Muscle of back (tissue), 11 donors: ENCODE results near the gene MAST3. TPM values are rescaled to one million over a fixed set of nuclear protein-coding genes. Genes with fewer than 3 reads are reported as not detected.

Experiments
- DNase-seq, 3 donors: peaks; one replicate each; pipeline versions ENCODE4 v3.0.0 to v3.0.0-alpha.2; 2013
- polyA plus RNA-seq, 10 donors: library from polyadenylated mRNA; unstranded; fragments of 120-200 nt; gene quantifications; one replicate each; pipeline ENCODE4 v1.2.1, GENCODE V29; 2013; ENCODE audit not compliant: insufficient read length in 10 of 10

Gene MAST3
- polyA plus RNA-seq, 10 donors, result 5.7 to 13.6 (median 8.8) TPM

GRCh38 chr19:18135712-18136584, 38.4 kb downstream of the MAST3 start:
- DNase-seq, result no peak

DNA sequence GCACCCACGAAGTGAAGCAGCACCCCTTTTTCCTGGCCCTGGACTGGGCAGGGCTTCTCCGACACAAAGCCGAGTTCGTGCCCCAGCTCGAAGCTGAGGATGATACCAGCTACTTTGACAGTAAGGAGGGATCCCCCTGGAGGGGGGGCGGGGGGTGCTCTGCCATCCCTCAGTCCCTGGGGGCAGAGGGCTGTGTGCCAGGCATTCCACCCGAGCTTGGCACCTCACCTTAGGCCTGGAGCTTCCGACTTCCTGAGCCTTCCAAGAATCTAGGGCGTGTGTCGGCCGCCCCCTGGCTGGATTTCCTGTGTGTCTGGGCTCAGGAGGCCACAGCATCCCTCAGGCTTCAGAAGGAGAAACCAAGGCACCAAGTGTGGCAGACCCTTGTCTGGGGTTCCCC, 39.7 kb downstream of the MAST3 start:
- DNase-seq, result no peak

DNA sequence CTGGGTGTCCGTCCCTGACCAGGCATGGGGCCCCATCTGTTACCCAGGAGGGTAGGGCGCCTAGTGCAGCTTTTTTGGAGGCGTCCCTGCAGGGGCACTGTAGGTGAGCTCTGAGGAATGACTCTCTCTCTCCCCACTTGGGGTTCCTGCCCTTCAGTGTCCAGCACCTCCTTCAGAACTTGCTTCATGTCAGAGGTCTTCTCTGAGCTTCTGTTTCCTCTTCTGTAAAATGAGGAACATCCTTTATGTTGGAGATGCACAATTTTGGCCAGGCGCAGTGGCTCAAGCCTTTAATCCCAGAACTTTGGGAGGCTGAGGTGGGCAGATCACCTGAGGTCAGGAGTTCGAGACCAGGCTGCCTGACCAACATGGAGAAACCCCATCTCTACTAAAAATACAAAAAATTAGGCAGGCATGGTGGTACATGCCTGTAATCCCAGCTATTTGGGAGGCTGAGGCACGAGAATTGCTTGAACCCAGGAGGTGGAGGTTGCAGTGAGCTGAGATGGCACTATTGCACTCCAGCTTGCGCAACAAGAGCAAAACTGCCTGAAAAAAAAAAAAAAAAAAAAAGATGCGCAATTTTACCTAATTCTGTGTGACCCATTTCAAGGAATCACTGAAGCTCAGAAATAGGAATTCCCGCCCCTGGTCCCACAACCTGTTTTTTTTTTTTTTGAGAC, 40.2 kb downstream of the MAST3 start:
- no peak for DNase-seq

GRCh38 chr19:18140473-18140872, 42.9 kb downstream of the MAST3 start:
- DNase-seq, result no peak

DNA sequence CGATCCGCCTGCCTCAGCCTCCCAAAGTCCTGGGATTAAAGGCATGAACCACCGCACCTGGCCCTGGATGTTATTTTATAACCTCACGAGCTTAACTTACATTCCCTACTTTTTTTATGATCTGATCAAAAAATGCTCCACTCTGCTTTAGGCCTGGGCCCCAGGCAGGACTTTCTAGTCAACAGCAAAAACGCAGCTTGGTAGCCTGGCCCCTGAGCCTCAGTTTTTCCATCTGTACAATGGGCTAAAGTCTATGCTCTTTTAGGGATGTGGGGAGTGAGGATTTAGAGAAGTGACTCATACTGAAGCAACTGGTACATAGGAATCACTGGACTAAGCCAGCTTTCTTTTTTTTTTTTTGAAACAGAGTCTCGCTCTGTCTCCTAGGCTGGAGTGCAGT, 43.5 kb downstream of the MAST3 start:
- DNase-seq, result no peak

DNA sequence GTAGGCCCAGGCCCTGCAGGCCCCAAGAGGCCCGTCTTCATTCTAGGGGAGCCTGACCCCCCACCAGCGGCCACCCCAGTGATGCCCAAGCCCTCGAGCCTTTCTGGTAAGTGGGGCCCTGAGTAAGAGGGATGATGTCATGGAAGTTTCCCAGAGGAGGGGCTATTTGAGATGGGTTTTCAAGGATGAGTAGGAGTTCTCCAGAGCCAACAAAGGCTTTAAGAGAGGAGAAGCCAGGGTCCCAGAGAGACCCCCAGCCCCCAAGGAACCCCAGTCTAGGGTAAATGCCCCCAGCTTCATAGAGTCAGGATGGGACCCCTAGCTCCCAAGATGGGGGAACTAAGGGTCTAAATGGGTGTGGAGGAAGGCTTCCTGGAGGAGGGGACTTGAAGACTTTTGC, 46.3 kb downstream of the MAST3 start:
- no peak for DNase-seq

DNA sequence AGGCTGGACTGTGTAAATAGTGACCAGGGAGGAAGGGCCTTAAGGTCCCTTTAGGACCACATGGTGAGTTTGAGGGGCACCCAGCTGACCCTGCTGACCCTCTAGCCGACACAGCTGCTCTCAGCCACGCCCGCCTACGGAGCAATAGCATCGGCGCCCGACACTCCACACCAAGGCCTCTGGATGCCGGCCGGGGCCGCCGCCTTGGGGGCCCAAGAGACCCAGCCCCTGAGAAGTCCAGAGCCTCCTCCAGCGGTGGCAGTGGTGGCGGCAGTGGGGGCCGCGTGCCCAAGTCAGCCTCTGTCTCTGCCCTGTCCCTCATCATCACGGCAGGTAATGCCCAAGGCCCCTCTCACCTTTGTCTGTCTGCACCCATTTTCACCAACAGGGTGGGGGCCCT, 46.8 kb downstream of the MAST3 start:
- no peak for DNase-seq

DNA sequence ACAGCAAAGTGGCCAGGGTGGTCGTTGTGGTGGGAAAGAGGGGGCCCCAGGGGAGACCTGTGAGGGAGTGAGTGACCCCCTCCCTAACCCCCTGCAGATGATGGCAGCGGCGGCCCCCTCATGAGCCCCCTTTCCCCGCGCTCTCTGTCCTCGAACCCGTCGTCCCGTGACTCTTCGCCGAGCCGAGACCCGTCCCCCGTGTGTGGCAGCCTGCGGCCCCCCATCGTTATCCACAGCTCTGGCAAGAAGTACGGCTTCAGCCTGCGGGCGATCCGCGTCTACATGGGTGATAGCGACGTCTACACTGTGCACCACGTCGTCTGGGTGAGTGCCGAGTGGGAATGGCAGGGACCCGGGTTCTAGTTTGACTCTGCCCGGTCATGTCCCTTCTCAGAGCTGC, 47.3 kb downstream of the MAST3 start:
- DNase-seq, result no peak

GRCh38 chr19:18145391-18145999, 47.9 kb downstream of the MAST3 start:
- no peak for DNase-seq

GRCh38 chr19:18147396-18147795, 49.8 kb downstream of the MAST3 start:
- DNase-seq, result no peak

DNA sequence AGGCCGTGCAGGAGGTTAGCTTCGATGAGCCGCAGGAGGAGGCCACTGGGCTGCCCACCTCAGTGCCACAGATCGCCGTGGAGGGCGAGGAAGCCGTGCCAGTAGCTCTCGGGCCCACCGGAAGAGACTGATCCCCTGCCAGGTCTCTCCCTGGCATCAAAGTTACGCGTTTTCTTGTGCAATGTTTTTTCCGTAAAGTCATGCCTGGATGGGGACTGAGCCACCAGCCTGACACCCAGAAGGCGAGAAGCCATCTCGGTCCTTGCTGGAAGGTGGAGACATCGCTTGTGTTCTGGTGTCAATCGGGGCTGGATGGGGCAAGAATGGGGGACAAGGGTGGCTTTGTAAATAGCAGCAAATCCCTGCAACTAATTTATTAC, 52.0 kb downstream of the MAST3 start:
- no peak for DNase-seq

GRCh38 chr19:18150776-18151624, 53.4 kb downstream of the MAST3 start:
- no peak for DNase-seq

GRCh38 chr19:18152442-18152816, 54.9 kb downstream of the MAST3 start:
- DNase-seq, result peak; percentile 97 to 99 (median 97)

DNA sequence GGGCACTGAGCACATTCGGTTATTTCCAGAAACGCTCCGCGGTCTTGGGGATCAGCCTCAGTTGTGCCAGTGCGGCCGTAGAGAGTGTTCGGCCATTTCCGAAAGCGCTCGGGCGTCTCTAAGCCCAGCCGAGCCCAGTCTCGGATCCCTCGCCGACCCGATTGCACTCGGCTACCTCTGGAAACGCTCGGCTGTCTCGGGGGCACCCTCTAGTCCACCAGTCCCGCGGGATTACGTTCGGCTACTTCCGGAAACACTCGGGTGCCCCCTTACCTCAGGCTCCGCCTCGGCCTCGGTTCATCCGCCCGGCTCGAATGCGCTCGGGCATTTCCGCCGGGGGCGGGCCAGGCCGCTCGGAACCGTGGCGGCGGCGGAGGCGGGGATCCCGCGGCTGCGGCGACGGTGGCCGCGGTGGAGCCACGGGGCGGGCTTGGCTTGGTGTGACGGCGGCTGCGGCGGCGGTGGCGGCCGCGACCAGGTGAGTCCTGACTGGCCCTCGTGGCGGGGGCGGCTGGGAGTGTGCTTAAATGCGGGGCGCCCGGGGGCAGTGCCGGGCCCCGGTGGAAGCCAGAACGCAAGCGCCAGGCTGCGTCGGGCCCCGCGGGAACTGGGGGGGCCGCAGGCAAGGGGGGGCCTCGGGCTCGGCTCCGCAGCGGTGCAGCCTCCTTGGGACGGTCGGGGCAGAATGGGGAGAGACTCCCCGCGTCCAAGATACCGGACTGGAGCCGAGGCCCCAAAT, 55.4 kb downstream of the MAST3 start, which contains the start of gene PIK3R2:
PIK3R2 (plus strand) TSS at position 347 of the 739 bp plus-strand sequence. CDS start 2,717 bp downstream, outside the sequence.
- peak; percentile 99 for DNase-seq

DNA sequence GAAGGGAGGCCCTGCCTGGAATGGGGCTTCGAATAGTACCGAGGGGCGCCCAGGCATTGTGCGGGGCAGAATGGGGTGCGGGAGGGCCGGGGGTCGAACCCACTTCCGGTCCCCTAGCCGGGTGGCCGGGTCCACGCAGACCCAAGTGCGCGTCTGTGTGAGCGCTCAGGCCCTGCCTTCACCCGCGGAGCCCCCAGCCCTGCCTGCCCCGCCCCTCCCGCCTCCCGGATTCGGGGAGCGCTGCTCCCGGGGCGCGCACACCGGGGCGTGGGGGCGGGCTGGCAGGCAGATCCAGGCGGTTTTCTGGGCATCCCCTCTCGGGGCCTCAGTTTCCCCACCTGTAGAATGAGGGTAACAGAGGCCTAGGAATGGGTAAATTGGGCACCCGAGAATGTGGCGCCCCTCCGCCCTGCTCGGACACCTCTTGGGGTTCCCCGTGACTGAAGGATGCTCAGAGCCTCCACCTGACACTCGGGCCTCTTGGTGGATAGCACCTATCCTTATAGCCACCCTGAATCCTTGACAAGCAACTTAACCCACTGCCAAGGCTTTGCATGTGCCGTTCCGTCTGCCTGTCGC, 56.1 kb downstream of the MAST3 start:
- DNase-seq, result no peak

GRCh38 chr19:18155095-18156087, 57.8 kb downstream of the MAST3 start:
- no peak for DNase-seq

DNA sequence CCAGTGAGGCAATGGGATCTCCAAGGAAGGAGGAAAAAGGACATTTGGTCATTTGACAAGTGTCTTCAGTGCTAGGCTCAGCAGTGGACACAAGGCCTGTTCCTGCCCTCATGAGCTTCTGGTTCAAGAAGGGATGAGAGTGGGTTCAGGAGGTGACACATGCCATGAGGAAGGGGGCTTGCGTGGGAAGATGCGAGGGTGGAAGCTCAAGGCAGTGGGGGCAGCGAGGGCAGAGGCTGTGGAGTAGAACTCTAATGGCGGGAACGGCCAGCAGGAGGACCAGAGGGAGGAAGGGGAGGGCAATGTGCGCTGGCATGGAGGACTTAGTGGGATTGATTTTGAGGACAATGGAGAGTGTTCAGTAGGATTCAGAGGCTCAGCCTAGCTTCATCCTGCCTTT, 58.7 kb downstream of the MAST3 start:
- DNase-seq, result no peak

- DNase-seq, result peak; percentile 81 to 90 (median 84)
Observed at GRCh38 chr19:18156841-18157464, 59.4 kb downstream of the MAST3 start.
